Endothelial cell of umbilical vein (primary cell): ENCODE data around the gene CTTNBP2. TPM values are rescaled to one million over a fixed set of nuclear protein-coding genes. Genes with fewer than 3 reads are reported as not detected.

Experiments
- BruUV-seq: library from RNA; stranded (reverse); fragments of 400-500 nt; replicated peaks from 2 replicates; lab custom pipeline; 2021; lab: Mats Ljungman, UMichigan
- CTCF ChIA-PET: fragments of 300-600, 350-600 bp; sonication (Branson Sonifier 250); formaldehyde crosslinking; loops from one replicate; lab custom pipeline; 2021; ENCODE audit warnings: antibody characterized with exemption, inconsistent platforms; lab: Charles Lee
- POLR2A ChIA-PET: fragments of 300-600, 350-600 bp; sonication (Branson Sonifier 250); formaldehyde crosslinking; loops from one replicate; lab custom pipeline; 2021; ENCODE audit warnings: antibody characterized with exemption, inconsistent platforms; lab: Charles Lee
- DNase-seq: peaks from one replicate; pipeline ENCODE4 v3.0.0-alpha.2; 2011; ENCODE audit warnings: low read depth, low spot score
- FAIRE-seq: peaks from 2 replicates; lab custom pipeline; 2011; peaks lifted over from hg19 to GRCh38; lab: Jason Lieb, UNC
- H2AFZ ChIP-seq: 2 replicates; pipeline ENCODE4 v1.6.0; 2012; ENCODE audit warnings: low read depth, low read length, control low read depth, inconsistent platforms
- H3K27ac ChIP-seq: 2 replicates; pipeline ENCODE4 v1.5.1; 2011; ENCODE audit warnings: low read depth, mild to moderate bottlenecking, control low read depth, low read length, moderate library complexity; ENCODE audit not compliant: insufficient read depth
- H3K27me3 ChIP-seq, 2 experiments: 2 replicates each; pipeline versions ENCODE4 v1.6.0 to v1.6.1; 2011; ENCODE audit warnings: low read length in 2 of 2, mixed read lengths in 1 of 2; ENCODE audit not compliant: control insufficient read depth in 2 of 2, insufficient read depth in 2 of 2
- H3K36me3 ChIP-seq, 2 experiments: 2 replicates in 1 of 2; 3 replicates in 1 of 2; pipeline ENCODE4 v1.5.1; 2011; ENCODE audit warnings: low read length in 2 of 2, mild to moderate bottlenecking in 1 of 2, moderate library complexity in 1 of 2; ENCODE audit not compliant: control insufficient read depth in 2 of 2, insufficient read depth in 2 of 2; ENCODE audit errors: extremely low read depth in 1 of 2
- H3K4me1 ChIP-seq: 3 replicates; pipeline ENCODE4 v1.5.1; 2011; ENCODE audit warnings: mild to moderate bottlenecking, low read length; ENCODE audit not compliant: control insufficient read depth, insufficient read depth; ENCODE audit errors: extremely low read depth
- H3K4me2 ChIP-seq: 2 replicates; pipeline ENCODE4 v1.6.1; 2011; ENCODE audit warnings: low read length, control low read depth, mixed read lengths; ENCODE audit not compliant: insufficient read depth
- H3K4me3 ChIP-seq, 3 experiments: fragments of 200-600 bp in 1 of 3; sonication (generic), shearing (Covaris generic) in 1 of 3; replicated peaks in 1 of 3; 2 replicates each; pipeline ENCODE4 v1.5.1; 2011 to 2016; ENCODE audit warnings: control low read depth in 3 of 3, low read length in 3 of 3, mild to moderate bottlenecking in 2 of 3, inconsistent platforms in 1 of 3, low read depth in 1 of 3, moderate library complexity in 1 of 3; ENCODE audit not compliant: insufficient read depth in 1 of 3
- H3K79me2 ChIP-seq: 2 replicates; pipeline ENCODE4 v1.6.0; 2012; ENCODE audit warnings: low read length, inconsistent platforms; ENCODE audit not compliant: control insufficient read depth, insufficient read depth
- H3K9ac ChIP-seq: replicated peaks from 2 replicates; pipeline ENCODE3; 2011; ENCODE audit warnings: low read length, control low read depth; ENCODE audit not compliant: insufficient read depth; ENCODE audit errors: extremely low read depth
- H3K9me1 ChIP-seq: replicated peaks from 3 replicates; pipeline ENCODE4 v1.6.0; 2011; ENCODE audit warnings: mild to moderate bottlenecking, low read length; ENCODE audit not compliant: control insufficient read depth, insufficient read depth; ENCODE audit errors: extremely low read depth
- H3K9me3 ChIP-seq: replicated peaks from 2 replicates; pipeline ENCODE4 v1.5.1; 2012; ENCODE audit warnings: low read length, inconsistent platforms; ENCODE audit not compliant: control insufficient read depth, insufficient read depth
- H4K20me1 ChIP-seq: replicated peaks from 2 replicates; pipeline ENCODE3; 2011; ENCODE audit warnings: mild to moderate bottlenecking, low read length; ENCODE audit not compliant: control insufficient read depth, insufficient read depth; ENCODE audit errors: extremely low read depth
- EZH2 ChIP-seq: IDR thresholded peaks from 2 replicates; pipeline ENCODE4 v1.6.1; 2012; ENCODE audit warnings: borderline replicate concordance, low read depth, mild to moderate bottlenecking, moderate library complexity, low read length, inconsistent platforms; ENCODE audit not compliant: severe bottlenecking
- FOS ChIP-seq: IDR thresholded peaks from 2 replicates; pipeline ENCODE4 v1.6.1; 2011; ENCODE audit warnings: mild to moderate bottlenecking, low read length, moderate library complexity, borderline replicate concordance; ENCODE audit not compliant: insufficient read depth
- GATA2 ChIP-seq: IDR thresholded peaks from 2 replicates; pipeline ENCODE4 v1.7.0; 2011; ENCODE audit warnings: low read depth, mild to moderate bottlenecking, moderate library complexity, mixed read lengths, low read length; ENCODE audit not compliant: insufficient read length, insufficient read depth
- JUN ChIP-seq: IDR thresholded peaks from 2 replicates; pipeline ENCODE4 v1.6.1; 2011; ENCODE audit warnings: borderline replicate concordance, low read depth; ENCODE audit not compliant: insufficient read length, insufficient read depth
- MAX ChIP-seq: IDR thresholded peaks from 2 replicates; pipeline ENCODE4 v1.6.1; 2011; ENCODE audit not compliant: insufficient read depth, insufficient read length
- MYC ChIP-seq: IDR thresholded peaks from one replicate; pipeline ENCODE4 v1.6.1; 2011; ENCODE audit warnings: mild to moderate bottlenecking, low read depth, low read length
- POLR2A ChIP-seq: IDR thresholded peaks from 2 replicates; pipeline ENCODE4 v1.6.1; 2012; ENCODE audit warnings: low read depth, mild to moderate bottlenecking, control low read depth, low read length
- POLR2AphosphoS5 ChIP-seq: IDR thresholded peaks from 2 replicates; pipeline ENCODE4 v1.6.1; 2012; ENCODE audit warnings: low read depth, mild to moderate bottlenecking, control low read depth, low read length, moderate library complexity; ENCODE audit not compliant: insufficient read depth
- dilution Hi-C: fragments of 300-500 bp; cut with MboI; formaldehyde crosslinking; loops from one replicate; pipeline ENCODE4 v1.15.0; 2019; ENCODE audit warnings: low sequenced_read_pairs; ENCODE audit not compliant: extremely low pct_ligation_motif_present
- intact Hi-C: fragments of 100-400 bp; cut with micrococcal nuclease; formaldehyde crosslinking; loops from one replicate; pipeline ENCODE4 v1.10.0; 2022
- polyA plus RNA-seq, 4 experiments: library from polyadenylated mRNA; depleted of rRNA in 3 of 4; stranded (reverse) in 3 of 4; unstranded in 1 of 4; fragments of >200 nt; gene quantifications; 2 replicates each; pipeline versions ENCODE4 v1.2.1 to v1.2.3, GENCODE V29; 2011 to 2012; ENCODE audit warnings: missing spikeins in 1 of 4
- total RNA-seq: library from RNA; stranded (reverse); gene quantifications from 2 replicates; pipeline ENCODE4 v1.2.3, GENCODE V29; 2021
- TF ChIP-seq, protein P1 (sequence below), 2 donors: IDR thresholded peaks; 1 replicate in 1 of 2; 2 replicates in 1 of 2; pipeline ENCODE4 v1.5.1; 2011; ENCODE audit warnings: low read length in 2 of 2, mild to moderate bottlenecking in 2 of 2, moderate library complexity in 2 of 2, control low read depth in 1 of 2, inconsistent platforms in 1 of 2, low read depth in 1 of 2; ENCODE audit not compliant: insufficient read depth in 1 of 2; ENCODE audit errors: extremely low read depth in 1 of 2

The CTTNBP2 gene
- total and polyA plus RNA-seq, 2 donors (not counting 3 experiments of a cell fraction or from before 2014, with no cell fraction given), result 0.08 to 0.35 TPM

GRCh38 chr7:117772421-117772820, 100.8 kb downstream of the CTTNBP2 start:
- no peaks in the 10 kb centered on the region for H3K36me3 ChIP-seq
- H3K9me3 ChIP-seq, result no peaks in the 10 kb centered on the region
- H3K27me3 ChIP-seq, result no peaks in the 10 kb centered on the region
- H4K20me1 ChIP-seq, result no peaks in the 10 kb centered on the region
- FAIRE-seq (no peak), DNase-seq (no peak)
- no TSS peak for BruUV-seq
- no peak overlapping the region for H3K9ac ChIP-seq
- intact Hi-C loops, result no loop called here
- no peak overlapping the region for H3K4me3 ChIP-seq
- H3K27ac ChIP-seq, result no peak overlapping the region
- H3K9me1 ChIP-seq, result no peaks in the 10 kb centered on the region
- dilution Hi-C loops, result no loop called here
- H2AFZ ChIP-seq, result no peak overlapping the region
- ChIA-PET POLR2A (no interaction called here), CTCF (no interaction called here)
- no peak for TF ChIP-seq JUN
- H3K79me2 ChIP-seq, result no peaks in the 10 kb centered on the region
- H3K4me2 ChIP-seq, result no peak overlapping the region
- no peaks in the 10 kb centered on the region for H3K4me1 ChIP-seq

GRCh38 chr7:117771756-117772155, 101.5 kb downstream of the CTTNBP2 start:
- H3K9me1 ChIP-seq, result no peaks in the 10 kb centered on the region
- H3K9me3 ChIP-seq, result no peaks in the 10 kb centered on the region
- DNase-seq, result no peak
- no peak overlapping the region for H3K4me3 ChIP-seq
- H3K27me3 ChIP-seq, result no peaks in the 10 kb centered on the region
- no peaks in the 10 kb centered on the region for H3K79me2 ChIP-seq
- POLR2A ChIA-PET, result no interaction called here
- no peak overlapping the region for H2AFZ ChIP-seq
- FAIRE-seq, result no peak
- H3K9ac ChIP-seq, result no peak overlapping the region
- no peak overlapping the region for H3K27ac ChIP-seq
- no peak for TF ChIP-seq MAX
- TF ChIP-seq, protein P1, sequence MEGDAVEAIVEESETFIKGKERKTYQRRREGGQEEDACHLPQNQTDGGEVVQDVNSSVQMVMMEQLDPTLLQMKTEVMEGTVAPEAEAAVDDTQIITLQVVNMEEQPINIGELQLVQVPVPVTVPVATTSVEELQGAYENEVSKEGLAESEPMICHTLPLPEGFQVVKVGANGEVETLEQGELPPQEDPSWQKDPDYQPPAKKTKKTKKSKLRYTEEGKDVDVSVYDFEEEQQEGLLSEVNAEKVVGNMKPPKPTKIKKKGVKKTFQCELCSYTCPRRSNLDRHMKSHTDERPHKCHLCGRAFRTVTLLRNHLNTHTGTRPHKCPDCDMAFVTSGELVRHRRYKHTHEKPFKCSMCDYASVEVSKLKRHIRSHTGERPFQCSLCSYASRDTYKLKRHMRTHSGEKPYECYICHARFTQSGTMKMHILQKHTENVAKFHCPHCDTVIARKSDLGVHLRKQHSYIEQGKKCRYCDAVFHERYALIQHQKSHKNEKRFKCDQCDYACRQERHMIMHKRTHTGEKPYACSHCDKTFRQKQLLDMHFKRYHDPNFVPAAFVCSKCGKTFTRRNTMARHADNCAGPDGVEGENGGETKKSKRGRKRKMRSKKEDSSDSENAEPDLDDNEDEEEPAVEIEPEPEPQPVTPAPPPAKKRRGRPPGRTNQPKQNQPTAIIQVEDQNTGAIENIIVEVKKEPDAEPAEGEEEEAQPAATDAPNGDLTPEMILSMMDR (IDR thresholded peaks at IDR 0.05; ENCODE audit: extremely low read depth in 1 of 2, insufficient read depth in 1 of 2, low read depth in 1 of 2, low read length in 2 of 2), result no peak
- no peak for TF ChIP-seq GATA2
- no peak for TF ChIP-seq MYC
- TF ChIP-seq POLR2A, result no peak
- TF ChIP-seq JUN, result no peak
- no peak for TF ChIP-seq FOS
- no peak for TF ChIP-seq EZH2
- no peak for TF ChIP-seq POLR2AphosphoS5
- no peaks in the 10 kb centered on the region for H3K36me3 ChIP-seq
- no peaks in the 10 kb centered on the region for H3K4me1 ChIP-seq
- H3K4me2 ChIP-seq, result no peak overlapping the region
- intact Hi-C loops (no loop called here), dilution Hi-C loops (no loop called here)
- no TSS peak for BruUV-seq
- H4K20me1 ChIP-seq, result no peaks in the 10 kb centered on the region
- CTCF ChIA-PET, result no interaction called here
